HEK293T (cell line): ENCODE results near the gene DBNDD2.

ENCODE experiments used
- ARNT ChIP-seq: fragments of 450-650 bp; IDR thresholded peaks from 2 replicates; pipeline ENCODE4 v1.6.1; 2017; ENCODE audit warnings: mild to moderate bottlenecking
- BHLHE40 ChIP-seq: fragments of 450-650 bp; IDR thresholded peaks from 2 replicates; pipeline ENCODE4 v1.6.1; 2016; ENCODE audit warnings: mild to moderate bottlenecking, moderate library complexity, borderline replicate concordance
- CTBP1 ChIP-seq: fragments of 450-650 bp; IDR thresholded peaks from 2 replicates; pipeline ENCODE4 v1.6.1; 2016; ENCODE audit warnings: borderline replicate concordance
- ELF4 ChIP-seq: fragments of 450-650 bp; IDR thresholded peaks from 2 replicates; pipeline ENCODE4 v1.6.1; 2017; ENCODE audit warnings: antibody characterized with exemption
- FOXA1 ChIP-seq: fragments of 450-650 bp; IDR thresholded peaks from 2 replicates; pipeline ENCODE4 v1.6.1; 2016; ENCODE audit warnings: mild to moderate bottlenecking
- FOXK2 ChIP-seq: fragments of 450-650 bp; IDR thresholded peaks from 2 replicates; pipeline ENCODE4 v1.6.1; 2016; ENCODE audit warnings: mild to moderate bottlenecking
- FOXM1 ChIP-seq: fragments of 450-650 bp; IDR thresholded peaks from 2 replicates; pipeline ENCODE4 v1.6.1; 2017; ENCODE audit warnings: mild to moderate bottlenecking, borderline replicate concordance
- HDGF ChIP-seq: fragments of 450-650 bp; IDR thresholded peaks from 2 replicates; pipeline ENCODE4 v1.6.1; 2017; ENCODE audit warnings: antibody characterized with exemption, borderline replicate concordance
- NFRKB ChIP-seq: fragments of 450-650 bp; IDR thresholded peaks from 2 replicates; pipeline ENCODE4 v1.6.1; 2016; ENCODE audit warnings: mild to moderate bottlenecking, moderate library complexity
- PKNOX1 ChIP-seq: fragments of 450-650 bp; IDR thresholded peaks from 2 replicates; pipeline ENCODE4 v1.6.1; 2016
- SP1 ChIP-seq: fragments of 450-650 bp; IDR thresholded peaks from 2 replicates; pipeline ENCODE4 v1.6.1; 2017
- SUZ12 ChIP-seq: fragments of 450-650 bp; IDR thresholded peaks from 2 replicates; pipeline ENCODE4 v1.6.1; 2016; ENCODE audit warnings: mild to moderate bottlenecking
- TARDBP ChIP-seq: fragments of 450-650 bp; IDR thresholded peaks from 2 replicates; pipeline ENCODE4 v1.6.1; 2016
- ZNF384 ChIP-seq: fragments of 450-650 bp; IDR thresholded peaks from 2 replicates; pipeline ENCODE4 v1.6.1; 2016

DNA sequence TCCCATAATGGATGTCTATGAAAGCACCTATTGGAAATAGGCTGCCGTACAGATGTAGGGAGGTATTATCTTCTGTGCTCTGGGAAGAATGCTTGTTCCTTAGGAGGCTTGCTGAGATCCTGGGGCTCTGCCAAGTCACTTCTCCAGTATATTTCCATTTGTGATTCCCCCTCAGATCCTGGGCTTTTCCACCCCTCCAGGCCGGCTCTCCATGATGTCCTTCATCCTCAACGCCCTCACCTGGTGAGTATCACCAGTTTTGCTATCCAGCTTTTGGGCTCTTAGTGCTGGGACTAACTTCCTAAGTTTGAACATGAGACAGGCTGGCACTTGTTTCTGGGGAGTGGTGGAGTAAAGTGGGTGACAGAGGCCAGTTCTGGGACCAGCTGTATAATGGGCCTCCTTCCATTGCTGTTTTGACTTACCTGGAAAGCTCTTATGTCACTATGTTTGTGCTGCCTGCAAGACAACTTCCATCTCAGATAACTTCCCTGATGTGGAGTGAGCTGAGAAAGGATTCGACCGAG is 42.6 kb upstream of the DBNDD2 start:
- no peak for TF ChIP-seq FOXM1
- TF ChIP-seq ZNF384, result no peak
- no peak for TF ChIP-seq NFRKB
- TF ChIP-seq TARDBP, result no peak
- TF ChIP-seq SUZ12, result no peak
- no peak for TF ChIP-seq BHLHE40
- no peak for TF ChIP-seq SP1
- no peak for TF ChIP-seq HDGF
- TF ChIP-seq FOXA1, result no peak
- TF ChIP-seq PKNOX1, result no peak
- TF ChIP-seq CTBP1, result no peak
- TF ChIP-seq ELF4, result no peak
- no peak for TF ChIP-seq ARNT
- no peak for TF ChIP-seq FOXK2
